Transverse colon (tissue), 4 donors: ENCODE measurements around the gene GAB2.

Experiments used
- CTCF ChIP-seq, 5 experiments: fragments of 200-600 bp in 3 of 5; fragments of 450-650 bp in 2 of 5; sonication (generic) in 3 of 5; IDR thresholded peaks; 1 replicate in 2 of 5; 2 replicates in 3 of 5; pipeline ENCODE4 v1.5.1; 2016 to 2017; ENCODE audit warnings: antibody characterized with exemption in 5 of 5, inconsistent platforms in 3 of 5, mild to moderate bottlenecking in 2 of 5, moderate library complexity in 1 of 5
- POLR2AphosphoS5 ChIP-seq, 3 donors: sonication (generic); formaldehyde crosslinking; IDR thresholded peaks; one replicate each; pipeline ENCODE4 v1.6.1; 2016; ENCODE audit warnings: antibody characterized with exemption in 3 of 3

GRCh38 chr11:78219493-78220217, 198.0 kb downstream of the GAB2 start:
- TF ChIP-seq CTCF (IDR thresholded peaks at IDR 0.05) (no peak), POLR2AphosphoS5 (IDR thresholded peaks at IDR 0.05) (no peak)
